PC-9 (cell line): ENCODE data around the gene RIOK3.

ENCODE experiments used
- CTCF ChIP-seq: fragments of 200-600 bp; sonication (generic); conservative IDR thresholded peaks from 2 replicates; pipeline ENCODE4 v1.6.1; 2017; ENCODE audit warnings: mixed run types, antibody characterized with exemption, mild to moderate bottlenecking, moderate library complexity
- EZH2 ChIP-seq: fragments of 200-600 bp; sonication (generic); IDR thresholded peaks from 2 replicates; pipeline ENCODE4 v1.8.0; 2017; ENCODE audit warnings: antibody characterized with exemption, low read depth

GRCh38 chr18:23406271-23406787, 46.8 kb upstream of the RIOK3 start:
- no peak for TF ChIP-seq CTCF
- TF ChIP-seq EZH2 = no peak
